HUES6 (cell line): Measurements from ENCODE around the gene RFC2.
"Not testable (repeated sequence)": the region's sequence is repeated elsewhere in the genome, so short reads cannot be mapped to it uniquely, and the experiment has no call there.

Experiments
- H3K27ac ChIP-seq: 2 replicates; pipeline ENCODE4 v1.7.0; 2013; ENCODE audit warnings: low read depth, mild to moderate bottlenecking, low read length, inconsistent platforms
- H3K27me3 ChIP-seq: 2 replicates; pipeline ENCODE4 v1.6.1; 2013; ENCODE audit warnings: low read length; ENCODE audit not compliant: control insufficient read depth, insufficient read depth
- H3K36me3 ChIP-seq: 2 replicates; pipeline ENCODE4 v1.6.1; 2013; ENCODE audit warnings: low read length; ENCODE audit not compliant: control insufficient read depth, insufficient read depth
- H3K4me1 ChIP-seq: 2 replicates; pipeline ENCODE4 v1.6.1; 2013; ENCODE audit warnings: low read length; ENCODE audit not compliant: control insufficient read depth, insufficient read depth
- H3K4me3 ChIP-seq: 2 replicates; pipeline ENCODE4 v1.5.1; 2013; ENCODE audit warnings: low read depth, low read length
- H3K9ac ChIP-seq: one replicate; pipeline ENCODE4 v1.6.1; 2013; ENCODE audit warnings: mild to moderate bottlenecking, low read length
- H3K9me3 ChIP-seq: 2 replicates; pipeline ENCODE4 v1.6.1; 2013; ENCODE audit warnings: low read depth, low read length; ENCODE audit not compliant: control insufficient read depth, insufficient read depth

RFC2 gene

DNA sequence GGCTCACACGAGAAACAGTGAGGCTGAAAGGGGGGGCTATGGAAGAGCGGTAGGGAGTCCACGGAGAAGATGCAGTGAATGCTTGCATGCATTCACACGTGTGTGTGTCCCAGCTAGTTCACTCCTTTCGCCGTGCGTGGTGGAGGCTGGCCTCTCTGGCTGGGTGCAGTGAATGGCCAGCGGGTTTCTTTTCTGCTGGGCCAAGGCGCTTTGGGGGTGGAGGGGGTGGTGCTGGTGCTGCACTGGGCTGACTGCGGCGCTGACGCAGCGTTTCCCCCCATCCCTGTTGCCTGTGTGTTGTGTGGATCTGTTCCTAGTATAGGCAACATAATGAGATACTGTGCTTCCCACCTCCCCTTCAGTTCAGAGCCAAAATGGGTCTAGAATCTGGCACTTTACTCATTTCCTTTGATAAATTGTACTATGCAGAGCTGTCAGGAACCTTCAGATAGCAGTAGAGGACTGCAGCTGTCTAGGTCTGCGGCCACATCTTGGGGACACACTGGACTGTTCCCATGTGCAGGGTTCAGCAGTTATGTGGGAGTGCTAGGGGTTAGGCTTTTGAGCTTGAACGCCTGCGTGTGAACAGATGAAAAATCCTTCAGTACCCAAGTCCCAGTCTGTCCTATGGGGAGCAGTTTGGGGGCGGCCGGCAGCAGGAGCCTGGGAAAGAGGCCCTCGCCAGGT, 58.1 kb downstream of the RFC2 start:
- not testable (repeated sequence) for H3K4me1 ChIP-seq, H3K4me3 ChIP-seq, H3K27ac ChIP-seq, H3K27me3 ChIP-seq, H3K9me3 ChIP-seq, H3K9ac ChIP-seq
- H3K36me3 ChIP-seq: peaks cover 61% of the 10 kb centered on the region

DNA sequence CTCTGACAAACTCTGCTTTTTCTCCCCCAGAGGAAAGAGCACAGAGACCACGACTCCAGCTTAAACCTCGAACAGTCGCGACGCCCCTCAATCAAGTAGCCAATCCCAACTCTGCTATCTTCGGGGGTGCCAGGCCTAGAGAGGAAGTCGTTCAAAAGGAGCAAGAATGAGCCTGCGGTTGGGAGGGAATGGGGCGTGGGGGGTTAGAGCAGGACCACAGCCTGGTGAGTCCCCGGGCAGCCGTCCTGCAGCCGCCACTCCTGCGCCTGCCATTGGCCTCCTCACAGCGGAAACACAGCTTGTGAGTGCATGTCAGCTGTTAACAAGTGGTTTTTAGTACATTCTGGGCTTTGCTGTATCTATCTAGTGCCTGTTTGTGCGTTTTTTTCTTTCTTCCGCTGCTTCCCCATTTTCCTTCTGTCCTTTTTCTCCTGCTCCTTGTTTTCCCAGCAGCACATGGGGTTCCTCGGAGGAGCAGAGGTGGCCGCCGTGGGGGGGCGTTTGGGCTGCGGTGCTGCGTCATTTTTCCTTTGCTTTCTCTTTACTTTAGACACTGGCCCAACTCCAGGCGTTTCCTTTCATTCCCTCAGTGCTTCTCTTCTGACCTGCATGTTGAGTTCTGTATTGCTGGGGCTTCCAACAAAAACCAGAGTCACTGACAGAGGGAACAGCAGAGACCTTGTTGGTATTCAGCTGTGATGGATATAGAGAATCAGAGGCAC, 58.9 kb downstream of the RFC2 start:
- H3K9me3 ChIP-seq, H3K27ac ChIP-seq, H3K4me3 ChIP-seq, H3K27me3 ChIP-seq, H3K9ac ChIP-seq, H3K4me1 ChIP-seq: not testable (repeated sequence)
- H3K36me3 ChIP-seq: peaks cover 69% of the 10 kb centered on the region

- H3K9me3 ChIP-seq: no peaks in the 10 kb centered on the region
- H3K4me3 ChIP-seq: no peak overlapping the region
- H3K27me3 ChIP-seq: no peaks in the 10 kb centered on the region
- H3K27ac ChIP-seq: no peak overlapping the region
- peaks cover 3% of the 10 kb centered on the region; the same call in 1 of the 2 replicates for H3K4me1 ChIP-seq
- no peak overlapping the region for H3K9ac ChIP-seq
- H3K36me3 ChIP-seq: peaks cover 75% of the 10 kb centered on the region
Observed at GRCh38 chr7:74194686-74195085, 59.5 kb downstream of the RFC2 start.

DNA sequence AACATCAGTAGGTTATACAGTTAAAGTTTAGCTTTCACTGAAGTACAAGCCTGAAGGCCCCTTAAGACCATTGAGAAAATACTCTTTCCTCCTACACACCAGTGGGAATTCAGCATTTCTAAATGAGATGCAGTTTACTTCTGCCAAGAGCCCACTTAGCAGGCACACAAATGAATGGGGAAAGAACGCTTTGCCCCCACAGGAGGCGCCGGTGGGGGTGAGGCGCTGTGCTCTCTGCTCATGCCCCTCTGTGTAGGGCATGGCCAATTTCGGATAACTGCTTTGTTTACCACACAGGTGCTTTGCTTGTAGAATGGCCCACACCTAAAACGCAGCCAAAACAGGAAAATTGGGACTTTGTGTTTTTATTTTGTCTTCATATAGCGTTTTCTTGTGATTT, 60.3 kb downstream of the RFC2 start:
- Histone ChIP-seq H3K4me1 (no peaks in the 10 kb centered on the region), H3K36me3 (peaks cover 82% of the 10 kb centered on the region), H3K9ac (no peak overlapping the region), H3K9me3 (no peaks in the 10 kb centered on the region), H3K27ac (no peak overlapping the region), H3K4me3 (no peak overlapping the region), H3K27me3 (no peaks in the 10 kb centered on the region)

- Histone ChIP-seq H3K4me3 (no peak overlapping the region), H3K27ac (no peak overlapping the region), H3K36me3 (peaks cover 88% of the 10 kb centered on the region), H3K27me3 (no peaks in the 10 kb centered on the region), H3K4me1 (no peaks in the 10 kb centered on the region), H3K9me3 (no peaks in the 10 kb centered on the region), H3K9ac (no peak overlapping the region)
Observed at GRCh38 chr7:74193054-74193453, 61.1 kb downstream of the RFC2 start.

GRCh38 chr7:74191231-74191630, 63.0 kb downstream of the RFC2 start:
- no peaks in the 10 kb centered on the region for H3K9me3 ChIP-seq
- no peaks in the 10 kb centered on the region for H3K4me1 ChIP-seq
- H3K27ac ChIP-seq: no peak overlapping the region
- peaks cover 92% of the 10 kb centered on the region for H3K36me3 ChIP-seq
- H3K9ac ChIP-seq: no peak overlapping the region
- no peaks in the 10 kb centered on the region for H3K27me3 ChIP-seq
- no peak overlapping the region for H3K4me3 ChIP-seq

GRCh38 chr7:74190259-74190658, 63.9 kb downstream of the RFC2 start:
- Histone ChIP-seq H3K4me1 (0 out of 2 replicates have a peak, but pooled peaks cover 2% of the 10 kb centered on the region), H3K27ac (no peak overlapping the region), H3K9ac (no peak overlapping the region), H3K27me3 (no peaks in the 10 kb centered on the region), H3K36me3 (peaks cover 93% of the 10 kb centered on the region), H3K9me3 (no peaks in the 10 kb centered on the region), H3K4me3 (no peak overlapping the region)

DNA sequence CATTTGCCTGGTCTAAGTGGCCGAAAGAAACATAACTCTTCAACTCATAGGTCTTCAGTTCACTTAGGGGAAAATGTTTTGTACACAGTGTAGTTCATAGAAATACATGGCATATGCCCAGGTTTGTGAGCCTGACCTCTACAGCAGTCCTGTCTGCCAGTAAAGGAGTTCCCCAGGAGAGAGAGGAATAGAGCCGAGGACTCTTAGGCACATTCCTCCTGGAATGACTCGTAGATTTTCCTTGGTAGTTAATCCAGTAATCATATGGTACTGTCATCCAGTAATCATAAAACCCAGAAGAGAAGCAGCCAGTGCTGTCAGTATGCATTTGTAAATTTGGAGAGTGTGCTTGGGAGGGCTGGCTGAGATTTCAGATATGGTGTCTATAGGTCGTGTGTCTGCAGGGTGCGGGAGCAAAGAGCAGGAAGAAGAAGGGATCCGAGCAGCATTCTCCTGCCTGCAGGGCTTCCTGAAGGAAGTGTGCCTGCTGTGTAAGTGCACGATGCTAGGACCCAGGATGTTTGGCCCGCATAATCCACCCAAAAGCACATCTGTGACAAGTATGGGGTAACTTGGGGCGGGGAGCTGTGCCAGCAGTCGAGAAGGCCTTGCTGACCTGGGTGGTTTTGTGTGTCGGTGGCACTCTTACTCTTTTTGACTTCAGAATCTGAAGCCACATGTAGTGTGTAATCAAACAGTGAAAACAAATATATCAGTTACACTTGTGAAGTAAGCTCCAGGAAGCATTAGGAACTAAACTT, 66.1 kb downstream of the RFC2 start:
- peaks cover 88% of the 10 kb centered on the region for H3K36me3 ChIP-seq
- no peak overlapping the region for H3K27ac ChIP-seq
- H3K27me3 ChIP-seq: no peaks in the 10 kb centered on the region
- H3K9me3 ChIP-seq: no peaks in the 10 kb centered on the region
- H3K9ac ChIP-seq: peak overlapping the region; percentile 42
- H3K4me3 ChIP-seq: no peak overlapping the region
- H3K4me1 ChIP-seq: peaks cover 13% of the 10 kb centered on the region

DNA sequence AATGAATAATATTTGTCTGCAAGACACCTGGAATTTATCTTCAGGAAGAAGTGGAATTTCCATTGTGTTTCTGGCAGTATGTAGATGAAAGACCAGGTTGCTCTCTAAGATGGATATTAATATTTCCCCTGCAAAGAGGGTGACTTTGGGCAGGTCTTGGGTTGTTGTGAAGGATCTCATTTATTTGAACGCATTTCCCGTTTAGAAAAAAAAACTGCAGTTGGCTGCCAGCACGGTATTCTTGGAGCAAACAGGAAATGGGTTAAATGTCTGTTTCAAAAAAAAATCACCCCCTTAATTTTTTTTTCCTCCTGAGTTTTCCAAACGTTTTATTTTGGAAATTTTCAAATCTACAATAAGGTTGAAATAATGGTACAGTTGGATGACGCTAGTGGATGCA, 68.6 kb downstream of the RFC2 start:
- Histone ChIP-seq H3K4me3 (no peak overlapping the region), H3K27ac (no peak overlapping the region), H3K4me1 (peaks cover 23% of the 10 kb centered on the region), H3K27me3 (no peaks in the 10 kb centered on the region), H3K9me3 (no peaks in the 10 kb centered on the region), H3K9ac (no peak overlapping the region), H3K36me3 (peaks cover 77% of the 10 kb centered on the region)

- H3K4me3 ChIP-seq: no peak overlapping the region
- no peak overlapping the region for H3K9ac ChIP-seq
- no peaks in the 10 kb centered on the region for H3K9me3 ChIP-seq
- peaks cover 23% of the 10 kb centered on the region for H3K4me1 ChIP-seq
- peaks cover 77% of the 10 kb centered on the region for H3K36me3 ChIP-seq
- H3K27me3 ChIP-seq: no peaks in the 10 kb centered on the region
- H3K27ac ChIP-seq: no peak overlapping the region
Observed at GRCh38 chr7:74185016-74185415, 69.2 kb downstream of the RFC2 start.
